Measurements from ENCODE around the gene DOCK6. TPM values are rescaled to one million over a fixed set of nuclear protein-coding genes. Genes with fewer than 3 reads are reported as not detected.

The DOCK6 gene
- total RNA-seq, 2 experiments from 2014 or later, result 24.1 to 74.6 TPM

- H3K4me2 ChIP-seq (ENCODE audit: low read length), result peak overlapping the region; percentile 98
- no peak for DNase-seq (ENCODE audit: low spot score)
- CTCF ChIA-PET (ENCODE audit: unreplicated experiment), result no interaction called here
- H3K4me1 ChIP-seq (ENCODE audit: insufficient read depth, low read length, poor library complexity, severe bottlenecking), result peaks cover 22% of the 10 kb centered on the region
- no peak overlapping the region for H2AFZ ChIP-seq (ENCODE audit: low read length)
- H4K20me1 ChIP-seq (ENCODE audit: insufficient read depth, low read length), result no peaks in the 10 kb centered on the region
- peaks cover 52% of the 10 kb centered on the region for H3K79me2 ChIP-seq (ENCODE audit: insufficient read depth, low read depth, low read length)
- TF ChIP-seq CTCF (conservative IDR thresholded peaks at IDR 0.05; ENCODE audit: low read length) (no peak), EZH2phosphoT487 (IDR thresholded peaks at IDR 0.05; ENCODE audit: borderline replicate concordance, low read depth, low read length) (no peak)
- no peaks in the 10 kb centered on the region for H3K9me2 ChIP-seq (ENCODE audit: insufficient read depth, low read length)
- no TSS peak for BruUV-seq (replicated peaks)
- POLR2A ChIA-PET, result interaction anchor here (0.6 kb wide), 1 partner anchor 28 kb away, joined by 7 read pairs; no protein-coding TSS in a partner anchor
- peak overlapping the region; percentile 96 for H3K4me3 ChIP-seq (ENCODE audit: low read depth, low read length, poor library complexity, severe bottlenecking)
- H3K9me3 ChIP-seq (ENCODE audit: low read length), result no peaks in the 10 kb centered on the region
- H3K36me3 ChIP-seq (ENCODE audit: insufficient read depth, low read length), result peaks cover 48% of the 10 kb centered on the region
- intact Hi-C loops (cut with micrococcal nuclease; ENCODE audit: unreplicated experiment), result loop anchor here (2.0 kb wide), 1 partner anchor 42 kb away; the partner anchor contains the start of gene KANK2
- H3K27ac ChIP-seq (ENCODE audit: low read depth, low read length, poor library complexity, severe bottlenecking), result peak overlapping the region; percentile 59
These were observed 107.7 kb downstream of the DOCK6 start for GRCh38 chr19:11154683-11155047.

- Histone ChIP-seq H3K9me3 (ENCODE audit: low read length) (no peaks in the 10 kb centered on the region), H3K36me3 (ENCODE audit: insufficient read depth, low read length) (peaks cover 69% of the 10 kb centered on the region), H4K20me1 (ENCODE audit: insufficient read depth, low read length) (no peaks in the 10 kb centered on the region), H2AFZ (ENCODE audit: low read length) (no peak overlapping the region), H3K4me2 (ENCODE audit: low read length) (0 out of 2 replicates have a peak overlapping the region, but pooled peaks have one; percentile 18), H3K4me1 (ENCODE audit: insufficient read depth, low read length, poor library complexity, severe bottlenecking) (peaks cover 22% of the 10 kb centered on the region), H3K79me2 (ENCODE audit: insufficient read depth, low read depth, low read length) (peaks cover 59% of the 10 kb centered on the region), H3K9me2 (ENCODE audit: insufficient read depth, low read length) (no peaks in the 10 kb centered on the region), H3K27ac (ENCODE audit: low read depth, low read length, poor library complexity, severe bottlenecking) (no peak overlapping the region), H3K4me3 (ENCODE audit: low read depth, low read length, poor library complexity, severe bottlenecking) (no peak overlapping the region)
- BruUV-seq (replicated peaks), result TSS peak; percentile 58
- ChIA-PET POLR2A (no interaction called here), CTCF (ENCODE audit: unreplicated experiment) (no interaction called here)
- intact Hi-C loops (cut with micrococcal nuclease; ENCODE audit: unreplicated experiment), result no loop called here
- DNase-seq (ENCODE audit: low spot score), result no peak
- TF ChIP-seq EZH2phosphoT487 (IDR thresholded peaks at IDR 0.05; ENCODE audit: borderline replicate concordance, low read depth, low read length), result no peak
These were observed 109.8 kb downstream of the DOCK6 start for GRCh38 chr19:11152318-11153062.

DNA sequence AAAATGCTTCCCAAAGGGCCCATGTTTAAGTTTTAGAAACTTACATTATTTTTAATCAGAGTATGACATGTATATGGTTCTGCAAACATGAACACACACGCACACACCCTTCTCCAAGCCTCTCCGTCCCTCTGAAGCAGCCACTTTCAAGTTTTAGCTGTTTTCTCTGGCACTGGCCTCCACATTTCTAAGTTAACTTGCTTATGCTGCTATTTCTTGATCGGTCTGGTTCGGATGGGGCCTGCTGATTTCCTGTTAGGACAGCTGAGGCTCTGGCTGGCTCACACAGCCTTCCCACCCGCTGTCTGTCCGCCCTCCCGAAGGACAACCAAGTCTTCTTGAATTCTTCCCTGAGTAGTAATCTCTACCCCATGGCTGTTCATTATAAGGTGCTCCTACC is 111.1 kb downstream of the DOCK6 start:
- H3K9me2 ChIP-seq (ENCODE audit: insufficient read depth, low read length), result no peaks in the 10 kb centered on the region
- peaks cover 82% of the 10 kb centered on the region for H3K36me3 ChIP-seq (ENCODE audit: insufficient read depth, low read length)
- no peak for TF ChIP-seq CTCF (conservative IDR thresholded peaks at IDR 0.05; ENCODE audit: low read length)
- TF ChIP-seq EZH2phosphoT487 (IDR thresholded peaks at IDR 0.05; ENCODE audit: borderline replicate concordance, low read depth, low read length), result no peak
- no peak overlapping the region for H2AFZ ChIP-seq (ENCODE audit: low read length)
- no peak overlapping the region for H3K4me2 ChIP-seq (ENCODE audit: low read length)
- no TSS peak for BruUV-seq (replicated peaks)
- POLR2A ChIA-PET, result interaction anchor here (0.6 kb wide), 1 partner anchor 27 kb away, joined by 3 read pairs; no protein-coding TSS in a partner anchor
- H3K79me2 ChIP-seq (ENCODE audit: insufficient read depth, low read depth, low read length), result peaks cover 59% of the 10 kb centered on the region
- intact Hi-C loops (cut with micrococcal nuclease; ENCODE audit: unreplicated experiment), result no loop called here
- H3K4me3 ChIP-seq (ENCODE audit: low read depth, low read length, poor library complexity, severe bottlenecking), result no peak overlapping the region
- no peaks in the 10 kb centered on the region for H3K9me3 ChIP-seq (ENCODE audit: low read length)
- no peaks in the 10 kb centered on the region for H4K20me1 ChIP-seq (ENCODE audit: insufficient read depth, low read length)
- CTCF ChIA-PET (ENCODE audit: unreplicated experiment), result no interaction called here
- no peak overlapping the region for H3K27ac ChIP-seq (ENCODE audit: low read depth, low read length, poor library complexity, severe bottlenecking)
- H3K4me1 ChIP-seq (ENCODE audit: insufficient read depth, low read length, poor library complexity, severe bottlenecking), result peaks cover 18% of the 10 kb centered on the region
- DNase-seq (ENCODE audit: low spot score), result no peak

Other genes with a start within 250 kb of the DOCK6 start
- 61.8 and 88.3 TPM in 2 replicates for gene LDLR, start 173.1 kb downstream of the DOCK6 start, total RNA-seq (2014; rRNA removed; shearing (Covaris generic))
- 99.1 and 101 TPM in 2 replicates for gene LDLR, start 173.1 kb downstream of the DOCK6 start, total RNA-seq (2022)
- 184 and 220 TPM in 2 replicates for gene SPC24, start 106.7 kb downstream of the DOCK6 start, total RNA-seq (2014; rRNA removed; shearing (Covaris generic))
- gene SPC24, start 106.7 kb downstream of the DOCK6 start, total RNA-seq (2022), result 132 and 133 TPM in 2 replicates
- 135 and 186 TPM in 2 replicates for gene KANK2, start 65.0 kb downstream of the DOCK6 start, total RNA-seq (2014; rRNA removed; shearing (Covaris generic))
- 174 TPM in 2 replicates for gene KANK2, start 65.0 kb downstream of the DOCK6 start, total RNA-seq (2022)
- gene ANGPTL8, start 22.9 kb downstream of the DOCK6 start, total RNA-seq (2014; rRNA removed; shearing (Covaris generic)), result not detected in 2 replicates
- gene ANGPTL8, start 22.9 kb downstream of the DOCK6 start, total RNA-seq (2022), result 1.0 TPM in 1 of 2 replicates, not detected in the other
- not detected in 2 replicates for gene TSPAN16, start 33.6 kb upstream of the DOCK6 start, total RNA-seq (2014; rRNA removed; shearing (Covaris generic))
- gene TSPAN16, start 33.6 kb upstream of the DOCK6 start, total RNA-seq (2022), result not detected in 2 replicates
- 1.1 and 1.9 TPM in 2 replicates for gene RAB3D, start 77.1 kb upstream of the DOCK6 start, total RNA-seq (2014; rRNA removed; shearing (Covaris generic))
- 7.7 and 8.4 TPM in 2 replicates for gene RAB3D, start 77.1 kb upstream of the DOCK6 start, total RNA-seq (2022)
- gene TMEM205, start 83.7 kb upstream of the DOCK6 start, total RNA-seq (2014; rRNA removed; shearing (Covaris generic)), result 58.4 and 58.9 TPM in 2 replicates
- gene TMEM205, start 83.7 kb upstream of the DOCK6 start, total RNA-seq (2022), result 32.0 and 39.9 TPM in 2 replicates
- 13.3 and 14.1 TPM in 2 replicates for gene CCDC159, start 84.0 kb upstream of the DOCK6 start, total RNA-seq (2014; rRNA removed; shearing (Covaris generic))
- 18.9 and 26.1 TPM in 2 replicates for gene CCDC159, start 84.0 kb upstream of the DOCK6 start, total RNA-seq (2022)
- gene PLPPR2, start 92.9 kb upstream of the DOCK6 start, total RNA-seq (2014; rRNA removed; shearing (Covaris generic)), result 0.54 and 0.88 TPM in 2 replicates
- 2.7 and 3.6 TPM in 2 replicates for gene PLPPR2, start 92.9 kb upstream of the DOCK6 start, total RNA-seq (2022)
- 5.6 and 6.6 TPM in 2 replicates for gene SWSAP1, start 112.1 kb upstream of the DOCK6 start, total RNA-seq (2014; rRNA removed; shearing (Covaris generic))
- gene SWSAP1, start 112.1 kb upstream of the DOCK6 start, total RNA-seq (2022), result 5.6 and 6.8 TPM in 2 replicates
- 9.9 and 19.6 TPM in 2 replicates for gene EPOR, start 121.8 kb upstream of the DOCK6 start, total RNA-seq (2014; rRNA removed; shearing (Covaris generic))
- 11.3 and 15.7 TPM in 2 replicates for gene EPOR, start 121.8 kb upstream of the DOCK6 start, total RNA-seq (2022)
- 0.41 TPM in 1 of 2 replicates, not detected in the other for gene RGL3, start 156.8 kb upstream of the DOCK6 start, total RNA-seq (2014; rRNA removed; shearing (Covaris generic))
- gene RGL3, start 156.8 kb upstream of the DOCK6 start, total RNA-seq (2022), result 0.49 and 0.61 TPM in 2 replicates
- 0.28 and 0.57 TPM in 2 replicates for gene ODAD3, start 172.6 kb upstream of the DOCK6 start, total RNA-seq (2014; rRNA removed; shearing (Covaris generic))
- 0.79 and 1.2 TPM in 2 replicates for gene ODAD3, start 172.6 kb upstream of the DOCK6 start, total RNA-seq (2022)
- gene PRKCSH, start 173.1 kb upstream of the DOCK6 start, total RNA-seq (2014; rRNA removed; shearing (Covaris generic)), result 61.8 and 95.6 TPM in 2 replicates
- gene PRKCSH, start 173.1 kb upstream of the DOCK6 start, total RNA-seq (2022), result 271 and 297 TPM in 2 replicates
- 0.95 TPM in 1 of 2 replicates, not detected in the other for gene ELAVL3, start 218.5 kb upstream of the DOCK6 start, total RNA-seq (2014; rRNA removed; shearing (Covaris generic))
- 0.30 TPM in 1 of 2 replicates, not detected in the other for gene ELAVL3, start 218.5 kb upstream of the DOCK6 start, total RNA-seq (2022)
- gene ZNF653, start 243.3 kb upstream of the DOCK6 start, total RNA-seq (2014; rRNA removed; shearing (Covaris generic)), result 12.3 and 14.1 TPM in 2 replicates
- 17.9 and 21.5 TPM in 2 replicates for gene ZNF653, start 243.3 kb upstream of the DOCK6 start, total RNA-seq (2022)